Muscle of leg (tissue), 11 donors: ENCODE data around the gene CTNNA2. TPM values are rescaled to one million over a fixed set of nuclear protein-coding genes. Genes with fewer than 3 reads are reported as not detected.

Experiments used
- DNase-seq: peaks from one replicate; pipeline ENCODE4 v3.0.0; 2013
- H3K27ac ChIP-seq: one replicate; pipeline ENCODE4 v1.5.1; 2013; ENCODE audit warnings: mild to moderate bottlenecking, low read length, control low read depth
- H3K27me3 ChIP-seq: one replicate; pipeline ENCODE4 v1.6.1; 2013; ENCODE audit warnings: low read length; ENCODE audit not compliant: control insufficient read depth, insufficient read depth
- H3K36me3 ChIP-seq: one replicate; pipeline ENCODE4 v1.6.1; 2013; ENCODE audit warnings: low read length; ENCODE audit not compliant: control insufficient read depth, insufficient read depth
- H3K4me1 ChIP-seq: one replicate; pipeline ENCODE4 v1.6.1; 2013; ENCODE audit warnings: low read length; ENCODE audit not compliant: control insufficient read depth, insufficient read depth
- H3K4me3 ChIP-seq: one replicate; pipeline ENCODE4 v1.5.1; 2013; ENCODE audit warnings: low read length, control low read depth
- H3K9me3 ChIP-seq: replicated peaks from 2 replicates; pipeline ENCODE4 v1.6.1; 2013; ENCODE audit warnings: low read depth, low read length; ENCODE audit not compliant: control insufficient read depth
- WGBS: methylation state at CpG from one replicate; pipeline ENCODE4 v1.1.5; 2013; ENCODE audit warnings: missing lambda C conversion rate; ENCODE audit not compliant: insufficient coverage; 5-methylcytosine and 5-hydroxymethylcytosine counted together
- polyA plus RNA-seq, 8 donors: library from polyadenylated mRNA; unstranded; fragments of 120-200 nt; gene quantifications; one replicate each; pipeline versions ENCODE4 v1.2.1 to v1.2.3, GENCODE V29; 2013; ENCODE audit warnings: inconsistent platforms in 1 of 8, low replicate concordance in 1 of 8; ENCODE audit not compliant: insufficient read length in 8 of 8, insufficient read depth in 1 of 8
- total RNA-seq: library from RNA; stranded (reverse); fragments of 120-200 nt; gene quantifications from one replicate; pipeline ENCODE4 v1.2.4, GENCODE V29; 2013

CTNNA2 gene
- total and polyA plus RNA-seq, 9 donors = 0.28 to 1.0 (median 0.69) TPM

GRCh38 chr2:80303006-80303908 lies 790.4 kb downstream of the CTNNA2 start:
- Histone ChIP-seq H3K9me3 (no peaks in the 10 kb centered on the region), H3K27me3 (peaks cover 56% of the 10 kb centered on the region), H3K27ac (no peak overlapping the region), H3K36me3 (no peaks in the 10 kb centered on the region), H3K4me3 (peak overlapping the region; percentile 34), H3K4me1 (peaks cover 20% of the 10 kb centered on the region)
- under 1% methylated on average over 58 of the region's 64 CpGs for WGBS
- DNase-seq = no peak

- H3K36me3 ChIP-seq = no peaks in the 10 kb centered on the region
- H3K27me3 ChIP-seq = peaks cover 56% of the 10 kb centered on the region
- H3K4me3 ChIP-seq = peak within 1 kb of the TSS; percentile 34
- peak; percentile 30 for DNase-seq
- WGBS = 0% methylated on average over 30 of the region's 64 CpGs
- H3K9me3 ChIP-seq = no peaks in the 10 kb centered on the region
- H3K27ac ChIP-seq = no peak within 1 kb of the TSS
- H3K4me1 ChIP-seq = peaks cover 20% of the 10 kb centered on the region
Measured at GRCh38 chr2:80303909-80304837, 791.3 kb downstream of the CTNNA2 start, which contains the start of gene LRRTM1. Gene LRRTM1, minus strand, starts transcription at chr2:80304752. Its CDS starts 933 bp downstream, at chr2:80303819.

GRCh38 chr2:80311304-80311703 lies 798.5 kb downstream of the CTNNA2 start:
- WGBS = 36% methylated on average over 1 of the region's 3 CpGs
- no peaks in the 10 kb centered on the region for H3K4me1 ChIP-seq
- DNase-seq = no peak
- no peak overlapping the region for H3K27ac ChIP-seq
- H3K27me3 ChIP-seq = peaks cover 4% of the 10 kb centered on the region
- H3K9me3 ChIP-seq = no peaks in the 10 kb centered on the region
- no peak overlapping the region for H3K4me3 ChIP-seq
- H3K36me3 ChIP-seq = no peaks in the 10 kb centered on the region

- no peaks in the 10 kb centered on the region for H3K27me3 ChIP-seq
- no peaks in the 10 kb centered on the region for H3K36me3 ChIP-seq
- no peak overlapping the region for H3K4me3 ChIP-seq
- no peak overlapping the region for H3K27ac ChIP-seq
- no peaks in the 10 kb centered on the region for H3K4me1 ChIP-seq
- no peak for DNase-seq
- WGBS = 89% methylated on average over 4 of the region's 5 CpGs
- no peaks in the 10 kb centered on the region for H3K9me3 ChIP-seq
Measured at GRCh38 chr2:80312282-80312839, 799.5 kb downstream of the CTNNA2 start.

- 3% methylated on average over 35 of the region's 42 CpGs for WGBS
Measured at GRCh38 chr2:80322311-80322920, 809.6 kb downstream of the CTNNA2 start.

GRCh38 chr2:80322958-80323357 lies 810.1 kb downstream of the CTNNA2 start:
- H3K4me1 ChIP-seq = no peaks in the 10 kb centered on the region

More at GRCh38 chr2:80322311-80322920, 809.6 kb downstream of the CTNNA2 start:
- peaks cover 19% of the 10 kb centered on the region for H3K27me3 ChIP-seq
- H3K4me1 ChIP-seq = no peaks in the 10 kb centered on the region
- no peak overlapping the region for H3K4me3 ChIP-seq
- no peak overlapping the region for H3K27ac ChIP-seq
- no peaks in the 10 kb centered on the region for H3K36me3 ChIP-seq
- H3K9me3 ChIP-seq = no peaks in the 10 kb centered on the region
- DNase-seq = no peak

GRCh38 chr2:80323610-80324009 lies 810.8 kb downstream of the CTNNA2 start:
- H3K4me3 ChIP-seq = no peak overlapping the region
- no peaks in the 10 kb centered on the region for H3K9me3 ChIP-seq
- no peak overlapping the region for H3K27ac ChIP-seq
- peaks cover 19% of the 10 kb centered on the region for H3K27me3 ChIP-seq
- DNase-seq = no peak
- WGBS = no CpG with 5 or more reads among the region's 1 CpG
- no peaks in the 10 kb centered on the region for H3K4me1 ChIP-seq
- H3K36me3 ChIP-seq = no peaks in the 10 kb centered on the region

More at GRCh38 chr2:80322958-80323357, 810.1 kb downstream of the CTNNA2 start:
- H3K27me3 ChIP-seq = peaks cover 19% of the 10 kb centered on the region
- 22% methylated on average over 11 of the region's 14 CpGs for WGBS
- H3K36me3 ChIP-seq = no peaks in the 10 kb centered on the region
- no peak for DNase-seq
- H3K9me3 ChIP-seq = no peaks in the 10 kb centered on the region
- no peak overlapping the region for H3K27ac ChIP-seq
- no peak overlapping the region for H3K4me3 ChIP-seq

- no peak overlapping the region for H3K4me3 ChIP-seq
- H3K27me3 ChIP-seq = peaks cover 19% of the 10 kb centered on the region
- no peak for DNase-seq
- WGBS = 49% methylated on average over 3 of the region's 3 CpGs
- H3K4me1 ChIP-seq = no peaks in the 10 kb centered on the region
- H3K27ac ChIP-seq = no peak overlapping the region
- no peaks in the 10 kb centered on the region for H3K9me3 ChIP-seq
- H3K36me3 ChIP-seq = no peaks in the 10 kb centered on the region
Measured at GRCh38 chr2:80324525-80324924, 811.7 kb downstream of the CTNNA2 start.

- no peaks in the 10 kb centered on the region for H3K9me3 ChIP-seq
- H3K36me3 ChIP-seq = no peaks in the 10 kb centered on the region
- H3K4me1 ChIP-seq = no peaks in the 10 kb centered on the region
- H3K27me3 ChIP-seq = peaks cover 19% of the 10 kb centered on the region
- no peak overlapping the region for H3K27ac ChIP-seq
- peak; percentile 19 for DNase-seq
- H3K4me3 ChIP-seq = no peak overlapping the region
Measured at GRCh38 chr2:80326214-80326613, 813.4 kb downstream of the CTNNA2 start.
